Liver (tissue), 9 donors: ENCODE measurements around the gene ZSCAN2. TPM values are rescaled to one million over a fixed set of nuclear protein-coding genes. Genes with fewer than 3 reads are reported as not detected.
A peak's percentile ranks its signal among the peaks of the same experiment; 100 is the strongest.
"Not testable (repeated sequence)": the region's sequence is repeated elsewhere in the genome, so short reads cannot be mapped to it uniquely, and the experiment has no call there.

Experiments used
- DNase-seq: peaks from one replicate; pipeline ENCODE4 v3.0.0-alpha.2; 2017; ENCODE audit warnings: low spot score
- H3K27ac ChIP-seq, 2 donors: one replicate each; pipeline ENCODE4 v1.7.0; 2013; ENCODE audit warnings: inconsistent platforms in 2 of 2, low read length in 2 of 2, control low read depth in 1 of 2, low read depth in 1 of 2, mild to moderate bottlenecking in 1 of 2
- H3K27me3 ChIP-seq, 4 donors: one replicate each; pipeline versions ENCODE4 v1.6.1 to v1.7.0; 2013; ENCODE audit warnings: low read length in 3 of 4, inconsistent platforms in 1 of 4, mild to moderate bottlenecking in 1 of 4, moderate library complexity in 1 of 4; ENCODE audit not compliant: control insufficient read depth in 4 of 4, insufficient read depth in 4 of 4
- H3K36me3 ChIP-seq, 4 donors: one replicate each; pipeline versions ENCODE4 v1.6.1 to v1.7.0; 2013; ENCODE audit warnings: low read length in 3 of 4, mild to moderate bottlenecking in 3 of 4, low read depth in 1 of 4, moderate library complexity in 1 of 4; ENCODE audit not compliant: control insufficient read depth in 4 of 4, insufficient read depth in 3 of 4
- H3K4me1 ChIP-seq, 4 donors: one replicate each; pipeline versions ENCODE4 v1.6.1 to v1.7.0; 2013; ENCODE audit warnings: low read length in 3 of 4, mild to moderate bottlenecking in 3 of 4, moderate library complexity in 1 of 4; ENCODE audit not compliant: control insufficient read depth in 4 of 4, insufficient read depth in 4 of 4
- H3K4me3 ChIP-seq, 3 donors: one replicate each; pipeline versions ENCODE4 v1.6.1 to v1.7.0; 2013; ENCODE audit warnings: low read length in 3 of 3, control low read depth in 1 of 3, low read depth in 1 of 3, mild to moderate bottlenecking in 1 of 3
- H3K9ac ChIP-seq, 2 donors: one replicate each; pipeline ENCODE4 v1.7.0; 2013; ENCODE audit warnings: low read length in 2 of 2, mild to moderate bottlenecking in 2 of 2, moderate library complexity in 2 of 2, control low read depth in 1 of 2, low read depth in 1 of 2
- H3K9me3 ChIP-seq, 4 donors: one replicate each; pipeline versions ENCODE4 v1.6.1 to v1.7.0; 2013; ENCODE audit warnings: low read length in 3 of 4; ENCODE audit not compliant: control insufficient read depth in 4 of 4
- CTCF ChIP-seq: fragments of 150-350 bp; IDR thresholded peaks from 2 replicates; pipeline ENCODE4 v1.5.1; 2017; ENCODE audit warnings: improper control_type of control experiment, low read depth, low read length; ENCODE audit not compliant: missing input control
- GABPA ChIP-seq, 2 donors: IDR thresholded peaks in 1 of 2; conservative IDR thresholded peaks in 1 of 2; 2 replicates each; pipeline ENCODE4 v1.6.1; 2016; ENCODE audit warnings: antibody characterized with exemption in 2 of 2, mild to moderate bottlenecking in 1 of 2, moderate library complexity in 1 of 2
- MAX ChIP-seq: IDR thresholded peaks from 2 replicates; pipeline ENCODE4 v1.6.1; 2016; ENCODE audit warnings: antibody characterized with exemption
- NR2F2 ChIP-seq: IDR thresholded peaks from 2 replicates; pipeline ENCODE4 v1.6.1; 2016; ENCODE audit warnings: antibody characterized with exemption
- RAD21 ChIP-seq, 2 donors: IDR thresholded peaks; 2 replicates each; pipeline ENCODE4 v1.6.1; 2016; ENCODE audit warnings: antibody characterized with exemption in 2 of 2, mild to moderate bottlenecking in 2 of 2
- REST ChIP-seq: IDR thresholded peaks from 2 replicates; pipeline ENCODE4 v1.6.1; 2016; ENCODE audit warnings: antibody characterized with exemption, mild to moderate bottlenecking
- RXRA ChIP-seq, 2 donors: IDR thresholded peaks; 2 replicates each; pipeline ENCODE4 v1.6.1; 2017 to 2018; ENCODE audit warnings: antibody characterized with exemption in 2 of 2, mild to moderate bottlenecking in 1 of 2
- YY1 ChIP-seq: IDR thresholded peaks from 2 replicates; pipeline ENCODE4 v1.6.1; 2016; ENCODE audit warnings: antibody characterized with exemption, mild to moderate bottlenecking
- ZBTB33 ChIP-seq: IDR thresholded peaks from 2 replicates; pipeline ENCODE4 v1.6.1; 2016; ENCODE audit warnings: antibody characterized with exemption
- WGBS: extraction: QIAGEN DNeasy Blood & Tissue Kit; methylation state at CpG from one replicate; pipeline ENCODE4 v1.1.7; 2013; 5-methylcytosine and 5-hydroxymethylcytosine counted together
- polyA plus RNA-seq, 2 donors: library from polyadenylated mRNA; stranded (reverse) in 1 of 2; unstranded in 1 of 2; fragments of 200-250 nt in 1 of 2; fragments of >200 nt in 1 of 2; fragmentation: Nextera tagmentation in 1 of 2; extraction: Ambion mirVana in 1 of 2; gene quantifications; one replicate each; pipeline versions ENCODE4 v1.2.1 to v1.2.3, GENCODE V29; 2013 to 2015
- total RNA-seq, 2 donors: library from RNA; depleted of rRNA; stranded (reverse); fragments of >200 nt; gene quantifications; one replicate each; pipeline ENCODE4 v1.2.3, GENCODE V29; 2014
- donor health status: healthy.
- donor health status: healthy.
- donor health status: healthy.
- donor health status: healthy.
- donor health status: healthy.

Gene ZSCAN2
- total RNA-seq (10 to 100 TPM in 1 of 2 donors, 1 to 10 TPM in 1; 6.9 to 11.0 TPM), polyA plus RNA-seq (1 to 10 TPM; 5.4 to 9.0 TPM)

GRCh38 chr15:84600687-84601554 lies at the start of gene ZSCAN2:
Gene ZSCAN2, plus strand, starts transcription at chr15:84601009. Its CDS starts 2,919 bp downstream, at chr15:84603928.
- Histone ChIP-seq H3K9ac (peak within 1 kb of the TSS; percentile 36 to 86), H3K27me3 (no peaks in the 10 kb centered on the region), H3K36me3 (peaks cover 0 to 6% (median 4%) of the 10 kb centered on the region in 4 donors), H3K9me3 (no peaks in the 10 kb centered on the region), H3K4me1 (peaks cover 6 to 34% (median 15%) of the 10 kb centered on the region in 4 donors), H3K4me3 (peak within 1 kb of the TSS; percentile 83 to 96 (median 90)), H3K27ac (peak within 1 kb of the TSS; percentile 56 to 77)
- under 1% methylated on average over 68 of the region's 68 CpGs for WGBS
- peak; percentile 95 for DNase-seq
- peak; percentile 22 to 44 for TF ChIP-seq RAD21 (IDR thresholded peaks at IDR 0.05)
- peak; percentile 33 for TF ChIP-seq REST
- TF ChIP-seq RXRA (IDR thresholded peaks at IDR 0.05), result peak; percentile 21 to 31
- TF ChIP-seq GABPA (IDR thresholded peaks at IDR 0.05 in 1 of 2, conservative IDR thresholded peaks at IDR 0.05 in 1 of 2), result peak in 1 of 2 donors; percentile 34
- TF ChIP-seq CTCF, result no peak
- TF ChIP-seq YY1, result peak; percentile 95
- TF ChIP-seq NR2F2, result no peak
- no peak for TF ChIP-seq ZBTB33
- peak; percentile 63 for TF ChIP-seq MAX

- H3K4me3 ChIP-seq, H3K36me3 ChIP-seq, H3K27ac ChIP-seq, DNase-seq, H3K27me3 ChIP-seq, H3K9ac ChIP-seq, H3K4me1 ChIP-seq, H3K9me3 ChIP-seq: not testable (repeated sequence)
- WGBS, result 98% methylated on average over 2 of the region's 2 CpGs
Measured at GRCh38 chr15:84551624-84552023, 49.2 kb upstream of the ZSCAN2 start.
